GM12878 (cell line): ENCODE data around the gene FCAMR.

Experiments
- BACH1 ChIP-seq: fragments of 450-650 bp; IDR thresholded peaks from 2 replicates; pipeline ENCODE4 v1.6.1; 2017; ENCODE audit warnings: mild to moderate bottlenecking, borderline replicate concordance
- POLR2A ChIP-seq: IDR thresholded peaks from 2 replicates; pipeline ENCODE4 v1.6.1; 2011; ENCODE audit warnings: low read depth, mild to moderate bottlenecking, low read length

DNA sequence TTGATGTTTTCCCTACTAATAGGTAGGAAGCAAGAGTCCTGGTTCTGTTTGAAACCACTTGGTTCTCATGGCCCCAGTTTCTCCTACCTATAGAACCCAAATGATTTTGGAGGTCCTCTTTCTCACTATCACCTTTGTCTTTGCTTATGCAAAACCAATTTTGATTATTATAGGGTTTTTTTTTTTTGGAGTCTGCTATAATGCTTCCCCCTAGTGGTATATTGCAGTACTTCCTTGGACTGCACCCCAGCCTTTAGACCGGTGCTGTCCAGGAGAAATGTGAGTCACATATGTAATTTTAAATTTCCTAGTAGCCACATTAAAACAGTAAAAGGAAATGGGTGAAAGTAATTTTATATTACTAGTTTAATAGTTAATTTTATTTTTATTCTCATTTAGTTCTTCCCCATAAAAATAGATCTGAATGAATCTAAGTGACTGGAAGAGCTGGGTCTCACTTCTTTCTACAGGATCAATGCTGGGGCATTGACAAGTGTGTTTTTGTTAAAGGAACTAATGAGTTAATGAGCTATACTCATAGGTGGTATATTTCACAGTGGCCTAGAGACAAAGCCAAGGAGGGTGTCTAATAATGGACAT lies 59.1 kb downstream of the FCAMR start:
- TF ChIP-seq BACH1 (no peak), POLR2A (no peak)
